Bronchial epithelial cell (primary cell): ENCODE results near the gene FBXL20. TPM values are rescaled to one million over a fixed set of nuclear protein-coding genes. Genes with fewer than 3 reads are reported as not detected.
"Not testable (repeated sequence)": the region's sequence is repeated elsewhere in the genome, so short reads cannot be mapped to it uniquely, and the experiment has no call there.

Source experiments
- DNase-seq: peaks from one replicate; pipeline ENCODE4 v3.0.0-alpha.2; 2010; ENCODE audit warnings: low read depth
- FAIRE-seq: peaks from 2 replicates; lab custom pipeline; 2011; peaks lifted over from hg19 to GRCh38; lab: Jason Lieb, UNC
- H3K27me3 ChIP-seq: 2 replicates; pipeline ENCODE4 v1.5.1; 2011; ENCODE audit warnings: low read length; ENCODE audit not compliant: control insufficient read depth, insufficient read depth
- H3K36me3 ChIP-seq: 2 replicates; pipeline ENCODE4 v1.5.1; 2011; ENCODE audit warnings: low read length; ENCODE audit not compliant: control insufficient read depth, insufficient read depth
- H3K4me3 ChIP-seq: 2 replicates; pipeline ENCODE4 v1.5.1; 2011; ENCODE audit warnings: mild to moderate bottlenecking, low read depth, low read length, control low read depth
- CTCF ChIP-seq: IDR thresholded peaks from 2 replicates; pipeline ENCODE4 v1.5.1; 2011; ENCODE audit warnings: mild to moderate bottlenecking, moderate library complexity, low read length, control low read depth, inconsistent platforms; ENCODE audit not compliant: insufficient read depth, severe bottlenecking
- total RNA-seq: library from RNA; depleted of rRNA; stranded (reverse); fragments of >200 nt; gene quantifications from 2 replicates; pipeline ENCODE4 v1.2.1, GENCODE V29; 2014

FBXL20 gene
- total RNA-seq, 1 donor from 2014 or later = 9.0 TPM

- no peak for TF ChIP-seq CTCF
- Histone ChIP-seq H3K4me3 (no peak overlapping the region), H3K36me3 (no peaks in the 10 kb centered on the region), H3K27me3 (no peaks in the 10 kb centered on the region)
- FAIRE-seq (no peak), DNase-seq (no peak)
Measured at GRCh38 chr17:39393736-39394135, 7.7 kb downstream of the FBXL20 start.

GRCh38 chr17:39391448-39391847 lies 10.0 kb downstream of the FBXL20 start:
- H3K27me3 ChIP-seq = no peaks in the 10 kb centered on the region
- no peaks in the 10 kb centered on the region for H3K36me3 ChIP-seq
- no peak for TF ChIP-seq CTCF
- H3K4me3 ChIP-seq = no peak overlapping the region
- DNase-seq (no peak), FAIRE-seq (no peak)

GRCh38 chr17:39385040-39385439 lies 16.4 kb downstream of the FBXL20 start:
- FAIRE-seq (no peak), DNase-seq (no peak)
- Histone ChIP-seq H3K4me3 (no peak overlapping the region), H3K27me3 (no peaks in the 10 kb centered on the region), H3K36me3 (no peaks in the 10 kb centered on the region)
- TF ChIP-seq CTCF = no peak

GRCh38 chr17:39380144-39380543 lies 21.3 kb downstream of the FBXL20 start:
- DNase-seq (no peak), FAIRE-seq (no peak)
- no peaks in the 10 kb centered on the region for H3K27me3 ChIP-seq
- H3K36me3 ChIP-seq = no peaks in the 10 kb centered on the region
- no peak for TF ChIP-seq CTCF
- no peak overlapping the region for H3K4me3 ChIP-seq

GRCh38 chr17:39376434-39376833 lies 25.0 kb downstream of the FBXL20 start:
- DNase-seq = no peak
- no peaks in the 10 kb centered on the region for H3K27me3 ChIP-seq
- FAIRE-seq = no peak
- no peak for TF ChIP-seq CTCF
- no peaks in the 10 kb centered on the region for H3K36me3 ChIP-seq
- no peak overlapping the region for H3K4me3 ChIP-seq

- H3K36me3 ChIP-seq, DNase-seq, FAIRE-seq, H3K27me3 ChIP-seq, H3K4me3 ChIP-seq: not testable (repeated sequence)
Measured at GRCh38 chr17:39367805-39368204, 33.6 kb downstream of the FBXL20 start.
